Pancreas (tissue), 10 donors: ENCODE data around the gene NFIA. TPM values are rescaled to one million over a fixed set of nuclear protein-coding genes. Genes with fewer than 3 reads are reported as not detected.
"Not testable (repeated sequence)": the region's sequence is repeated elsewhere in the genome, so short reads cannot be mapped to it uniquely, and the experiment has no call there.

ENCODE experiments used
- ATAC-seq, 4 donors: fragments of 200-7000 bp; cut with Tn5 transposase; one replicate each; pipeline versions ENCODE4 v1.8.0 to v1.9.1; 2020; ENCODE audit warnings: mild to moderate bottlenecking in 4 of 4, moderate library complexity in 4 of 4
- DNase-seq, 6 donors: peaks; one replicate each; pipeline ENCODE4 v3.0.0-alpha.2; 2020
- FAIRE-seq: peaks from 2 replicates; lab custom pipeline; 2012; peaks lifted over from hg19 to GRCh38; lab: Jason Lieb, UNC
- H3K27ac ChIP-seq, 4 donors: fragments of 200-600 bp; sonication (generic); 1 replicate in 3 of 4; 2 replicates in 1 of 4; pipeline versions ENCODE4 v1.5.0 to v1.8.0; 2020
- H3K27me3 ChIP-seq, 4 donors: fragments of 200-600 bp; one replicate each; pipeline ENCODE4 v1.8.0; 2021
- H3K36me3 ChIP-seq, 3 donors: fragments of 200-600 bp; sonication (generic) in 1 of 3; one replicate each; pipeline versions ENCODE4 v1.5.0 to v1.8.0; 2020 to 2021
- H3K4me1 ChIP-seq, 3 donors: fragments of 200-600 bp; one replicate each; pipeline ENCODE4 v1.8.0; 2021
- H3K4me3 ChIP-seq, 4 donors: fragments of 200-600 bp; sonication (generic) in 2 of 4; one replicate each; pipeline versions ENCODE4 v1.5.0 to v1.8.0; 2020 to 2021
- H3K9me3 ChIP-seq, 4 donors: fragments of 200-600 bp; one replicate each; pipeline ENCODE4 v1.8.0; 2021
- WGBS, 2 donors: extraction: QIAGEN DNeasy Blood & Tissue Kit; methylation state at CpG; one replicate each; pipeline ENCODE4 v1.1.7; 2013; 5-methylcytosine and 5-hydroxymethylcytosine counted together
- intact Hi-C, 3 donors: fragments of 100-400 bp; cut with DNase I; formaldehyde crosslinking; loops; one replicate each; pipeline versions ENCODE4 v1.11.1 to v1.14.2; 2022
- polyA plus RNA-seq, 2 donors: library from polyadenylated mRNA; stranded (reverse); fragments of 200-250 nt; gene quantifications; one replicate each; pipeline ENCODE4 v1.2.3, GENCODE V29; 2013
- total RNA-seq, 6 donors: library from RNA; stranded (reverse); fragmentation: NEBNext Ultra II Directional in 4 of 6; extraction: Animal tissue kit (Norgen Biotek cat#: 25700) in 4 of 6; gene quantifications; one replicate each; pipeline versions ENCODE4 v1.2.1 to v1.2.4, GENCODE V29; 2021 to 2023
- TF ChIP-seq, protein P1 (sequence below), 4 donors: fragments of 200-600 bp; sonication (generic) in 3 of 4; IDR thresholded peaks; one replicate each; pipeline versions ENCODE4 v1.5.0 to v1.8.0; 2021; ENCODE audit warnings: antibody characterized with exemption in 4 of 4
- donor health status: healthy with polysubstance abuse.
- donor health status: DM: no; HTN: no; CAD: no; lungs with moderate emphysema.
- donor health status: DM: no; HTN: no; CAD: no.
- donor health status: control.
- donor health status: control.
- donor health status: Bipolar disorder and iron deficiency.
- donor health status: DM: yes; HTN: yes; CAD: no.
- donor health status: DM: no; HTN: no; CAD: no.
- donor health status: DM: no; HTN: no; CAD: no.
- donor health status: DM: yes; HTN: yes; CAD: no.

The NFIA gene
- total and polyA plus RNA-seq, 8 donors = 4.9 to 48.1 (median 30.2) TPM

- H3K27me3 ChIP-seq = no peaks in the 10 kb centered on the region
- 90 to 96% methylated on average over 4 of the region's 4 CpGs for WGBS, 2 donors
- no peaks in the 10 kb centered on the region for H3K9me3 ChIP-seq
- H3K4me1 ChIP-seq = peaks cover 0 to 5% (median 0%) of the 10 kb centered on the region in 3 donors
- TF ChIP-seq, protein P1, sequence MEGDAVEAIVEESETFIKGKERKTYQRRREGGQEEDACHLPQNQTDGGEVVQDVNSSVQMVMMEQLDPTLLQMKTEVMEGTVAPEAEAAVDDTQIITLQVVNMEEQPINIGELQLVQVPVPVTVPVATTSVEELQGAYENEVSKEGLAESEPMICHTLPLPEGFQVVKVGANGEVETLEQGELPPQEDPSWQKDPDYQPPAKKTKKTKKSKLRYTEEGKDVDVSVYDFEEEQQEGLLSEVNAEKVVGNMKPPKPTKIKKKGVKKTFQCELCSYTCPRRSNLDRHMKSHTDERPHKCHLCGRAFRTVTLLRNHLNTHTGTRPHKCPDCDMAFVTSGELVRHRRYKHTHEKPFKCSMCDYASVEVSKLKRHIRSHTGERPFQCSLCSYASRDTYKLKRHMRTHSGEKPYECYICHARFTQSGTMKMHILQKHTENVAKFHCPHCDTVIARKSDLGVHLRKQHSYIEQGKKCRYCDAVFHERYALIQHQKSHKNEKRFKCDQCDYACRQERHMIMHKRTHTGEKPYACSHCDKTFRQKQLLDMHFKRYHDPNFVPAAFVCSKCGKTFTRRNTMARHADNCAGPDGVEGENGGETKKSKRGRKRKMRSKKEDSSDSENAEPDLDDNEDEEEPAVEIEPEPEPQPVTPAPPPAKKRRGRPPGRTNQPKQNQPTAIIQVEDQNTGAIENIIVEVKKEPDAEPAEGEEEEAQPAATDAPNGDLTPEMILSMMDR (IDR thresholded peaks at IDR 0.05) = no peak
- H3K36me3 ChIP-seq = no peaks in the 10 kb centered on the region
- H3K4me3 ChIP-seq = no peak overlapping the region
- DNase-seq = no peak
- H3K27ac ChIP-seq = no peak overlapping the region
- intact Hi-C loops = no loop called here
- ATAC-seq = no peak
- no peak for FAIRE-seq
These were observed 190.9 kb downstream of the NFIA start for GRCh38 chr1:61273167-61273705.

DNA sequence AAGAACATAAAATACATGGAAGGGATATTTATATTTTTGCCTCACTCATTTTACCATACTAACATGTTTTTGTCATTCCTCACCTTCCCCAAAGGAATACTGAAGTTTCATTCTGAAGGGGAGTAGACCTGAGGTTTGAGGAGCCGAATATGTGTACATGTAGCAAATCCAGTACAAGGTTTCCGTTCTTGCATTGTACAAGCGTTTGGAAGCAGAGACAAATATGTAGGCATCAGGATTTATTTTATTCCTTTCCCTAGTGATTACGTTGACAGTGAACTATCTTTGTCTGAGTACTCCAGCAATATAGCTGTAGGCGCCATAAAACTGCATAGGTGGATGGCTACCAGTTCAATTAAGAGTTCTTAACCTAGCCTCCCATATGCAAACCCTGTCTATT is 191.5 kb downstream of the NFIA start:
- H3K27ac ChIP-seq = no peak overlapping the region
- H3K27me3 ChIP-seq = no peaks in the 10 kb centered on the region
- no peaks in the 10 kb centered on the region for H3K36me3 ChIP-seq
- H3K4me1 ChIP-seq = peaks cover 0 to 5% (median 0%) of the 10 kb centered on the region in 3 donors
- ATAC-seq (no peak), FAIRE-seq (no peak), DNase-seq (no peak)
- WGBS, 2 donors = 96 to 98% methylated on average over 5 of the region's 5 CpGs
- no peaks in the 10 kb centered on the region for H3K9me3 ChIP-seq
- intact Hi-C loops = no loop called here
- TF ChIP-seq, protein P1 (IDR thresholded peaks at IDR 0.05) = no peak
- no peak overlapping the region for H3K4me3 ChIP-seq

GRCh38 chr1:61274939-61275338 is 192.6 kb downstream of the NFIA start:
- Histone ChIP-seq H3K4me1 (peaks cover 0 to 5% (median 0%) of the 10 kb centered on the region in 3 donors), H3K36me3 (no peaks in the 10 kb centered on the region), H3K9me3 (no peaks in the 10 kb centered on the region), H3K4me3 (no peak overlapping the region), H3K27ac (no peak overlapping the region), H3K27me3 (no peaks in the 10 kb centered on the region)
- intact Hi-C loops = no loop called here
- 89 to 90% methylated on average over 7 of the region's 7 CpGs for WGBS, 2 donors
- TF ChIP-seq, protein P1 (IDR thresholded peaks at IDR 0.05) = no peak
- DNase-seq = no peak
- FAIRE-seq = no peak
- no peak for ATAC-seq

DNA sequence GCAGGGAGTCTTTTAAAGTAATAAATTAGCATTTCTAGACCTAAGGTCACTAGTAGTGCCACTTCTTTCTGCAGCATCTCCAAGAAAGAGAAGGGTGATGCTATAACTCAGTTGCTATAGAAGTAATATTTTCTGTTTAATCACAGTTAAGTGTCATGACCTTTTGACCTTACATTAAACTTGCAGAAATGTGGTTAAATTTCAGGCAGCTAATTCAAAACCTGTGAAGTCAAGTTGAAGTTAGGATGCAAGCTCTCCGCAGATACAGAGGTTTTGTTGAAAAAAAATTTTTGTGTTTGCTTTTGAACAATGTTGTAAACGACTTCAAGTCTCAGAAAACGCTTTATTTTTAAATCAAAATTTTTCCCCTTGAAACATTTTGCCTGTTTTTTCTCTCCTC is 193.9 kb downstream of the NFIA start:
- FAIRE-seq = no peak
- no peak overlapping the region for H3K27ac ChIP-seq
- peaks cover 0 to 1% (median 0%) of the 10 kb centered on the region in 3 donors for H3K4me1 ChIP-seq
- no peaks in the 10 kb centered on the region for H3K36me3 ChIP-seq
- 92 to 96% methylated on average over 3 of the region's 3 CpGs for whole genome bisulfite sequencing, 2 donors
- no peaks in the 10 kb centered on the region for H3K27me3 ChIP-seq
- intact Hi-C loops = no loop called here
- no peak for DNase-seq
- TF ChIP-seq, protein P1 (IDR thresholded peaks at IDR 0.05) = no peak
- H3K9me3 ChIP-seq = no peaks in the 10 kb centered on the region
- no peak overlapping the region for H3K4me3 ChIP-seq
- no peak for ATAC-seq

DNA sequence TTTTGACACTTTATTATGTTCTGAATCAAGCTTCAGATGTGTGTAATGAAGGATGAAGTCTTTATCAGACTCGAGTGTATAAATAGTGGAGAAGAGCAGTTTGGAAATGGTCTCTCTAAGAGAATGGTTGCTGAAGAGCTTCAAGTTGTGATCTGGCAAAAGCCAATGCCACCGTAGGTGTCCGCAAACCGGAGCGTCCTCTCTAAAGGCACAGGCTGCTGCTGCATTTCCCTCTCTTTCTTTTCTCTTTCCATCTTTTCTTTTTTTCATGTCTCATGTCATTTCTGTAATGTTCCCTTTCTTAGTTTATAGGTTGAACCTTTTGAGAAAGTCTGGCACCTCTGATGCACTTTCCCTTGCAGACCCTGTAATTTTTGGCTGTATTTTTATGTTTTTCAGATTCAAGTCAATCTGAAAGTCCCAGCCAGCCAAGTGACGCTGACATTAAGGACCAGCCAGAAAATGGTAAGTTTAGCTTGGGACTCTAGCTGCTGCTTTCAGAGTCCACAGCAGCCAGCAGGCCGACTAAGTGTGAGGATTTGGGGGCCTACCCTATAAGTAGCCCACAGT is 194.8 kb downstream of the NFIA start:
- H3K36me3 ChIP-seq = no peaks in the 10 kb centered on the region
- no peaks in the 10 kb centered on the region for H3K4me1 ChIP-seq
- no peaks in the 10 kb centered on the region for H3K27me3 ChIP-seq
- no peak overlapping the region for H3K4me3 ChIP-seq
- FAIRE-seq (no peak), ATAC-seq (no peak), DNase-seq (no peak)
- no peaks in the 10 kb centered on the region for H3K9me3 ChIP-seq
- intact Hi-C loops = no loop called here
- no peak overlapping the region for H3K27ac ChIP-seq
- TF ChIP-seq, protein P1 (IDR thresholded peaks at IDR 0.05) = no peak
- WGBS, 2 donors = 84 to 88% methylated on average over 7 of the region's 7 CpGs

DNA sequence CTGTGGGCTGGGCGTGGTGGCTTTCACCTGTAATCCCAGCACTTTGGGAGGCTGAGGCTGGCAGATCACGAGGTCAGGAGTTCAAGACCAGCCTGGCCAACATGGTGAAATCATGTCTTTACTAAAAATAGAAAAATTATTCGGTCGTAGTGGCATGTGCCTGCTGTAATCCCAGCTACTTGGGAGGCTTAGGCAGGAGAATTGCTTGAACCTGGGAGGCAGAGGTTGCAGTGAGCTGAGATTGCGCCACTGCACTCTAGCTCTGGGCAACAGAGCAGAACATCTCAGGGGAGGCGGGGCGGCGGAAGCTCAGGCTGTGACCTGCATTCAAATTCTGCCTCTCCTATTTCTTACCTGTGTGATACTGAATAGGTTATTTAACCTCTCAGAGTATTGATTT is 196.1 kb downstream of the NFIA start:
- H3K4me3 ChIP-seq, intact Hi-C loops, H3K9me3 ChIP-seq, H3K36me3 ChIP-seq, DNase-seq, ATAC-seq, H3K27ac ChIP-seq, H3K4me1 ChIP-seq, FAIRE-seq, H3K27me3 ChIP-seq: not testable (repeated sequence)
- WGBS, 2 donors = 93 to 98% methylated on average over 8 of the region's 8 CpGs
